SK-N-SH (cell line): Measurements from ENCODE around the gene COMMD7. TPM values are rescaled to one million over a fixed set of nuclear protein-coding genes. Genes with fewer than 3 reads are reported as not detected.

ENCODE experiments used
- CTCF ChIA-PET: fragments of 300-600, 350-600 bp; formaldehyde crosslinking; extraction: SDS; loops from one replicate; lab custom pipeline; 2021; lab: Yijun Ruan, JAX
- POLR2A ChIA-PET: fragments of 350-600 bp; sonication (Branson Sonifier 250); formaldehyde crosslinking; extraction: SDS; loops from one replicate; lab custom pipeline; 2020; ENCODE audit warnings: antibody characterized with exemption, inconsistent platforms; lab: Yijun Ruan, JAX
- DNase-seq: peaks from one replicate; pipeline ENCODE4 v3.0.0; 2012
- H2AFZ ChIP-seq: fragments of 200-600 bp; sonication (generic); 2 replicates; pipeline ENCODE4 v1.8.1; 2016; ENCODE audit warnings: antibody characterized with exemption, mild to moderate bottlenecking, low read depth
- H3F3A ChIP-seq: fragments of 200-600 bp; sonication (generic); replicated peaks from 2 replicates; pipeline ENCODE3; 2016; ENCODE audit warnings: antibody characterized with exemption, mild to moderate bottlenecking; ENCODE audit not compliant: insufficient read depth
- H3K27ac ChIP-seq, 2 experiments: fragments of 200-500 bp in 1 of 2; fragments of 200-600 bp in 1 of 2; sonication (Bioruptor generic) in 1 of 2; sonication (generic), shearing (Covaris generic) in 1 of 2; 2 replicates each; pipeline versions ENCODE4 v1.5.1 to v1.6.1; 2014 to 2016; ENCODE audit warnings: low read depth in 2 of 2, inconsistent platforms in 1 of 2, low read length in 1 of 2, mild to moderate bottlenecking in 1 of 2, mixed read lengths in 1 of 2
- H3K27me3 ChIP-seq: fragments of 200-600 bp; sonication (generic), shearing (Covaris generic); 2 replicates; pipeline ENCODE4 v1.6.1; 2016; ENCODE audit warnings: mixed run types; ENCODE audit not compliant: insufficient read depth
- H3K36me3 ChIP-seq, 2 experiments: fragments of 200-500 bp in 1 of 2; fragments of 200-600 bp in 1 of 2; sonication (Bioruptor generic) in 1 of 2; sonication (generic) in 1 of 2; replicated peaks in 1 of 2; 2 replicates each; pipeline versions ENCODE3 to v1.5.1; 2014 to 2016; ENCODE audit warnings: low read length in 1 of 2, mild to moderate bottlenecking in 1 of 2; ENCODE audit not compliant: insufficient read depth in 2 of 2, control insufficient read depth in 1 of 2
- H3K4me1 ChIP-seq, 2 experiments: fragments of 200-500 bp in 1 of 2; fragments of 200-600 bp in 1 of 2; sonication (Bioruptor generic) in 1 of 2; sonication (generic), shearing (Covaris generic) in 1 of 2; 2 replicates each; pipeline versions ENCODE4 v1.5.1 to v1.6.1; 2014 to 2016; ENCODE audit warnings: low read depth in 1 of 2, low read length in 1 of 2, mixed run types in 1 of 2; ENCODE audit not compliant: insufficient read depth in 2 of 2, control insufficient read depth in 1 of 2
- H3K4me2 ChIP-seq: fragments of 200-600 bp; sonication (generic), shearing (Covaris generic); 2 replicates; pipeline ENCODE4 v1.6.1; 2017; ENCODE audit warnings: mixed run types
- H3K4me3 ChIP-seq, 2 experiments: fragments of 200-500 bp in 1 of 2; fragments of 200-600 bp in 1 of 2; sonication (Bioruptor generic) in 1 of 2; sonication (generic), shearing (Covaris generic) in 1 of 2; 2 replicates each; pipeline versions ENCODE4 v1.5.1 to v1.8.1; 2014 to 2016; ENCODE audit warnings: low read depth in 2 of 2, inconsistent platforms in 1 of 2, low read length in 1 of 2, mild to moderate bottlenecking in 1 of 2, mixed read lengths in 1 of 2, moderate library complexity in 1 of 2
- H3K79me2 ChIP-seq: fragments of 200-600 bp; sonication (generic); 2 replicates; pipeline ENCODE4 v1.8.1; 2017; ENCODE audit warnings: mild to moderate bottlenecking; ENCODE audit not compliant: insufficient read depth
- H3K9ac ChIP-seq: fragments of 200-600 bp; sonication (generic); 2 replicates; pipeline ENCODE4 v1.6.1; 2017; ENCODE audit warnings: mixed run types
- H3K9me2 ChIP-seq: fragments of 200-600 bp; sonication (generic); 2 replicates; pipeline ENCODE4 v1.6.1; 2017; ENCODE audit warnings: mixed run types
- H3K9me3 ChIP-seq: fragments of 200-600 bp; sonication (generic); 2 replicates; pipeline ENCODE4 v1.6.1; 2017; ENCODE audit warnings: mixed run types, mild to moderate bottlenecking, moderate library complexity
- H4K20me1 ChIP-seq: fragments of 200-600 bp; sonication (generic); 2 replicates; pipeline ENCODE4 v1.6.1; 2017; ENCODE audit warnings: mild to moderate bottlenecking, mixed run types; ENCODE audit not compliant: insufficient read depth
- ELF1 ChIP-seq: IDR thresholded peaks from 2 replicates; pipeline ENCODE4 v1.4.0; 2012
- FOSL2 ChIP-seq: IDR thresholded peaks from 2 replicates; pipeline ENCODE4 v1.4.0; 2012; ENCODE audit warnings: low read depth, mild to moderate bottlenecking, moderate library complexity, borderline replicate concordance
- FOXJ3 ChIP-seq: sonication (generic); formaldehyde crosslinking; IDR thresholded peaks from 2 replicates; pipeline ENCODE4 v1.5.1; 2020; ENCODE audit warnings: mild to moderate bottlenecking, missing genetic modification reagents
- FOXM1 ChIP-seq: IDR thresholded peaks from 2 replicates; pipeline ENCODE4 v1.4.0; 2012; ENCODE audit warnings: low read depth, mild to moderate bottlenecking
- GABPA ChIP-seq: IDR thresholded peaks from 2 replicates; pipeline ENCODE4 v1.4.0; 2012; ENCODE audit warnings: low read depth, mild to moderate bottlenecking
- RAD21 ChIP-seq: IDR thresholded peaks from 2 replicates; pipeline ENCODE4 v1.6.1; 2012; ENCODE audit warnings: mild to moderate bottlenecking, low read length
- RFX5 ChIP-seq: IDR thresholded peaks from 2 replicates; pipeline ENCODE4 v1.6.1; 2012; ENCODE audit warnings: mild to moderate bottlenecking, improper control_type of control experiment, low read length
- RXRA ChIP-seq: IDR thresholded peaks from 2 replicates; pipeline ENCODE4 v1.4.0; 2012; ENCODE audit warnings: low read depth, mild to moderate bottlenecking, borderline replicate concordance
- TAF1 ChIP-seq: IDR thresholded peaks from 2 replicates; pipeline ENCODE4 v1.6.1; 2012; ENCODE audit warnings: low read depth, mild to moderate bottlenecking, low read length, moderate library complexity, borderline replicate concordance
- TCF12 ChIP-seq: IDR thresholded peaks from 2 replicates; pipeline ENCODE4 v1.4.0; 2012
- TEAD4 ChIP-seq: IDR thresholded peaks from 2 replicates; pipeline ENCODE4 v1.4.0; 2012; ENCODE audit warnings: mild to moderate bottlenecking, borderline replicate concordance; ENCODE audit not compliant: insufficient read depth
- WGBS: methylation state at CpG from one replicate; pipeline ENCODE4 v1.1.6; 2017; ENCODE audit warnings: low lambda C conversion rate; 5-methylcytosine and 5-hydroxymethylcytosine counted together
- polyA plus RNA-seq, 3 experiments: library from polyadenylated mRNA; depleted of rRNA; stranded (reverse); fragments of >200 nt; gene quantifications; 2 replicates each; pipeline ENCODE4 v1.2.3, GENCODE V29; 2012
- TF ChIP-seq, protein P1 (sequence below): IDR thresholded peaks from 2 replicates; pipeline ENCODE4 v1.4.0; 2012; ENCODE audit warnings: low read depth, borderline replicate concordance
- TF ChIP-seq, protein P2 (sequence below): fragments of 150-350 bp; IDR thresholded peaks from 2 replicates; pipeline ENCODE4 v1.6.1; 2017; ENCODE audit warnings: antibody characterized with exemption, low read length, low read depth, borderline replicate concordance

Gene COMMD7
- polyA plus RNA-seq, 1 of the 3 experiments (the other 2 are of a cell fraction), result 38.0 TPM

- CTCF ChIA-PET, result interaction anchor here (0.9 to 6.2 kb wide), 3 partner anchors 8 to 112 kb away, joined by 3 to 83 read pairs (median 4); partner anchors contain the start of gene C20orf203
- Histone ChIP-seq H3K9ac (no peak overlapping the region), H3K79me2 (no peaks in the 10 kb centered on the region), H4K20me1 (no peaks in the 10 kb centered on the region), H3K4me2 (no peak overlapping the region), H3K27me3 (no peaks in the 10 kb centered on the region), H3K9me3 (no peaks in the 10 kb centered on the region), H3K27ac (no peak overlapping the region), H3K4me1 (no peaks in the 10 kb centered on the region), H3K36me3 (peaks cover 2 to 5% of the 10 kb centered on the region in 2 experiments)
- DNase-seq, result no peak
- TF ChIP-seq ELF1 (no peak), RXRA (no peak), GABPA (no peak)
- TF ChIP-seq, protein P1, sequence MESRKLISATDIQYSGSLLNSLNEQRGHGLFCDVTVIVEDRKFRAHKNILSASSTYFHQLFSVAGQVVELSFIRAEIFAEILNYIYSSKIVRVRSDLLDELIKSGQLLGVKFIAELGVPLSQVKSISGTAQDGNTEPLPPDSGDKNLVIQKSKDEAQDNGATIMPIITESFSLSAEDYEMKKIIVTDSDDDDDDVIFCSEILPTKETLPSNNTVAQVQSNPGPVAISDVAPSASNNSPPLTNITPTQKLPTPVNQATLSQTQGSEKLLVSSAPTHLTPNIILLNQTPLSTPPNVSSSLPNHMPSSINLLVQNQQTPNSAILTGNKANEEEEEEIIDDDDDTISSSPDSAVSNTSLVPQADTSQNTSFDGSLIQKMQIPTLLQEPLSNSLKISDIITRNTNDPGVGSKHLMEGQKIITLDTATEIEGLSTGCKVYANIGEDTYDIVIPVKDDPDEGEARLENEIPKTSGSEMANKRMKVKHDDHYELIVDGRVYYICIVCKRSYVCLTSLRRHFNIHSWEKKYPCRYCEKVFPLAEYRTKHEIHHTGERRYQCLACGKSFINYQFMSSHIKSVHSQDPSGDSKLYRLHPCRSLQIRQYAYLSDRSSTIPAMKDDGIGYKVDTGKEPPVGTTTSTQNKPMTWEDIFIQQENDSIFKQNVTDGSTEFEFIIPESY, result no peak
- TF ChIP-seq, all 33 proteins: peak for 0
- H3K9me2 ChIP-seq, result no peaks in the 10 kb centered on the region
- no peak overlapping the region for H2AFZ ChIP-seq
- H3F3A ChIP-seq, result no peaks in the 10 kb centered on the region
- WGBS, result 92% methylated on average over 14 of the region's 16 CpGs
- no peak overlapping the region for H3K4me3 ChIP-seq
- POLR2A ChIA-PET, result no interaction called here
These were observed 42.9 kb upstream of the COMMD7 start for GRCh38 chr20:32786059-32786760.

GRCh38 chr20:32784369-32785080, 41.3 kb upstream of the COMMD7 start:
- no peaks in the 10 kb centered on the region for H3F3A ChIP-seq
- no peaks in the 10 kb centered on the region for H4K20me1 ChIP-seq
- WGBS, result 87% methylated on average over 13 of the region's 13 CpGs
- H3K27ac ChIP-seq, result no peak overlapping the region
- H2AFZ ChIP-seq, result no peak overlapping the region
- no peaks in the 10 kb centered on the region for H3K27me3 ChIP-seq
- no peaks in the 10 kb centered on the region for H3K79me2 ChIP-seq
- no peaks in the 10 kb centered on the region for H3K4me1 ChIP-seq
- peaks cover 2 to 5% of the 10 kb centered on the region in 2 experiments for H3K36me3 ChIP-seq
- no peaks in the 10 kb centered on the region for H3K9me2 ChIP-seq
- DNase-seq, result no peak
- ChIA-PET CTCF (interaction anchor here (2.6 kb wide), 1 partner anchor 111 kb away, joined by 12 read pairs; the partner anchor contains the start of gene C20orf203), POLR2A (interaction anchor here (0.6 kb wide), 1 partner anchor 35 kb away, joined by 3 read pairs; no protein-coding TSS in a partner anchor)
- no peaks in the 10 kb centered on the region for H3K9me3 ChIP-seq
- TF ChIP-seq FOSL2 (no peak), RAD21 (no peak), TCF12 (no peak), TEAD4 (no peak), FOXJ3 (CRISPR knock-in tag) (no peak), TAF1 (no peak), RFX5 (no peak), FOXM1 (no peak)
- TF ChIP-seq, protein P2, sequence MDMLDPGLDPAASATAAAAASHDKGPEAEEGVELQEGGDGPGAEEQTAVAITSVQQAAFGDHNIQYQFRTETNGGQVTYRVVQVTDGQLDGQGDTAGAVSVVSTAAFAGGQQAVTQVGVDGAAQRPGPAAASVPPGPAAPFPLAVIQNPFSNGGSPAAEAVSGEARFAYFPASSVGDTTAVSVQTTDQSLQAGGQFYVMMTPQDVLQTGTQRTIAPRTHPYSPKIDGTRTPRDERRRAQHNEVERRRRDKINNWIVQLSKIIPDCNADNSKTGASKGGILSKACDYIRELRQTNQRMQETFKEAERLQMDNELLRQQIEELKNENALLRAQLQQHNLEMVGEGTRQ, result no peak
- H3K4me3 ChIP-seq, result no peak overlapping the region
- no peak overlapping the region for H3K4me2 ChIP-seq
- no peak overlapping the region for H3K9ac ChIP-seq
